Gastroesophageal sphincter (tissue), 3 donors: ENCODE data around the gene EEFSEC.

Experiments
- POLR2A ChIP-seq, 2 donors: fragments of 450-650 bp; IDR thresholded peaks; one replicate each; pipeline ENCODE4 v1.6.1; 2017; ENCODE audit warnings: antibody characterized with exemption in 2 of 2, mild to moderate bottlenecking in 2 of 2, moderate library complexity in 1 of 2
- TF ChIP-seq, protein P1 (sequence below), 4 experiments: fragments of 200-600 bp in 2 of 4; fragments of 450-650 bp in 2 of 4; sonication (generic) in 1 of 4; IDR thresholded peaks; one replicate each; pipeline ENCODE4 v1.5.1; 2017 to 2019; ENCODE audit warnings: antibody characterized with exemption in 4 of 4, mild to moderate bottlenecking in 2 of 4, moderate library complexity in 2 of 4

GRCh38 chr3:128452120-128452519, 298.8 kb downstream of the EEFSEC start:
- TF ChIP-seq, protein P1, sequence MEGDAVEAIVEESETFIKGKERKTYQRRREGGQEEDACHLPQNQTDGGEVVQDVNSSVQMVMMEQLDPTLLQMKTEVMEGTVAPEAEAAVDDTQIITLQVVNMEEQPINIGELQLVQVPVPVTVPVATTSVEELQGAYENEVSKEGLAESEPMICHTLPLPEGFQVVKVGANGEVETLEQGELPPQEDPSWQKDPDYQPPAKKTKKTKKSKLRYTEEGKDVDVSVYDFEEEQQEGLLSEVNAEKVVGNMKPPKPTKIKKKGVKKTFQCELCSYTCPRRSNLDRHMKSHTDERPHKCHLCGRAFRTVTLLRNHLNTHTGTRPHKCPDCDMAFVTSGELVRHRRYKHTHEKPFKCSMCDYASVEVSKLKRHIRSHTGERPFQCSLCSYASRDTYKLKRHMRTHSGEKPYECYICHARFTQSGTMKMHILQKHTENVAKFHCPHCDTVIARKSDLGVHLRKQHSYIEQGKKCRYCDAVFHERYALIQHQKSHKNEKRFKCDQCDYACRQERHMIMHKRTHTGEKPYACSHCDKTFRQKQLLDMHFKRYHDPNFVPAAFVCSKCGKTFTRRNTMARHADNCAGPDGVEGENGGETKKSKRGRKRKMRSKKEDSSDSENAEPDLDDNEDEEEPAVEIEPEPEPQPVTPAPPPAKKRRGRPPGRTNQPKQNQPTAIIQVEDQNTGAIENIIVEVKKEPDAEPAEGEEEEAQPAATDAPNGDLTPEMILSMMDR (IDR thresholded peaks at IDR 0.05) = no peak
- no peak for TF ChIP-seq POLR2A (IDR thresholded peaks at IDR 0.05)
